ENCODE measurements around the gene NLGN4Y.

NLGN4Y gene

DNA sequence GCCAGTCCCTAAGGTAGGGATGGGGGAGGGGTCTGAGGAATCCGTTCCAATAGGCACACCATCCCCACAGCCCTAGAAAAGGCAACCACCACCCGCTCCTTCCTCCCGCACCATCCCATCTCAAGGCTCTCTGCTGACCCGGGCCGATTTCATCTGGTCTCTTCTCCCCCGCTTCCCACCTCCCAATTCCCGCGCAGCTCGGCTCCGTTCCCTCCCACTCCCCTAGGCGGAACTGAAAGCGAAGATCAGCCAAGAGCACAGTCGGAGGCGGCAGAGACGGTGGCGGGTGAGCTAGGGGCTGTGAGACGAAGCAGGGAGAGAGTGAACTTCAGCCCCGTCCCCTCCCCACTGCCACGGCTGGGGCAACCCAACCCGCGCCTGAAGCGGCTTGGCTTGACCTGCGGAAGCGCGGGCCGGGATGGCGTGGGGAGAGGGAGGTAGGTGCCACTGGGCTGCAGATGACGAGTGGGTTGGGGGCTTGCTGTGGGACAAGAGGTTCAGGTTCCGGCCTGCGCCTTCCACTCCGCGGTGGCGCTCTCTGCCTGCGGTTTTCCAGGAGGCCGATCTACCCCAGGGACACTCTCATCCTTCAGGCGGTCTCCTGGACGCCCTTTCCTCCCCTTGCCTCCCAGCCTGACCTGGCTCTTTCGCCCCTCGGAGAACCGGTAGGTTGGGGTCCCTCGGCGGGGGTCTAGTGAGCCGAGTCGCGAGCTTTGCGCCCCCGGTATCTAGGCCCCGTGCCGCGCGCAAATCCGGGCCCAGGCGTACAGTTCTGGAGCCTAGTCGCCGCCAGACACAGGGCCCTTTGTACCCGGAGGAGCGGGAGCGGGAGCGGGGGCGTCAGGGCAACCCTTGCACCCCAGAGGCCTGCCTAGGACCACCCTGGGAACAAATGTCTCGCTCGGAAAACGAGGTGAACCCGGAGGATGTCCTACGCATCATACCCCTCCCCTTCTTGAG is at the start of gene NLGN4Y:
Gene NLGN4Y, plus strand, starts transcription at position 258 of the 960 bp plus-strand sequence. CDS start 97,591 bp downstream, outside the sequence.
- DNase-seq (ENCODE audit: low read depth in 2 of 2) = no peak

DNA sequence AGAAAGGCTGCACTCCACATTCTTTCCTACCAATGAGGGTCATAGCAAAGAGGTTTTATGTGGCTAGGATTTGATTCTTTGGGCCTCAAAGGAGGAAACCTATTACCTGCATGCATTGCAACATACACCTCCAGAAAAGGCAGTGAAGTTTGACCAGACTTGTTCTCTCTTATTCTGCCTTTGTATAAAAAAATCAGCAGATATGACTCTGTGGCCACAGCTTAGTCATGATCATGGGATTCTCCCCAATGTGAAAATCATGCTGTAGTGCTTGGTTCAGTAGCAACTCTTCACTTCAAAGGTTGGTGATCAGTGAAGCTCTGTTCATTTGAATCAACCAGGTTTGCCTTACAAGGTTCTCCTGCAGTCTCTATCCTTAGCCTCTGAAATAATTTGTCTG is 38.4 kb upstream of the NLGN4Y start:
- no peak for DNase-seq (ENCODE audit: low read depth in 2 of 2)

DNA sequence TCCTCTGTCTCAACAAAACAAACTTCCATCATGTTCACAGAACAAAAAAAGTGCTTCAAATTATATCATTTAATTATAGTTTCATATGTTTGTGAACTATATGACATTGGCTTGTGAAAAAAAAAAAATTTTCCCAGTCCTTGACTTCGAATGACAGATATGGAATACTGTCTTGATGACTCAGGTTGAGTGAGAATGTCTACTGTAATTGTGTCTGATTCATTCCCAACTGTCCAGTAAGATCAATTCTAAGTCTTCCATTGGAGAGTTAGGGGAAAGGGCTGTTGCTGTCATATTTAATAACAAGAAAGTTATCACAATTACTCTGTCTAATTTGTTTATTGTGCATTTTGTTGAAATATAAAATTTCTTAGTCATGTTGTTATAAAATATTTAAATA is 34.1 kb upstream of the NLGN4Y start:
- DNase-seq (ENCODE audit: low read depth in 2 of 2) = no peak

DNA sequence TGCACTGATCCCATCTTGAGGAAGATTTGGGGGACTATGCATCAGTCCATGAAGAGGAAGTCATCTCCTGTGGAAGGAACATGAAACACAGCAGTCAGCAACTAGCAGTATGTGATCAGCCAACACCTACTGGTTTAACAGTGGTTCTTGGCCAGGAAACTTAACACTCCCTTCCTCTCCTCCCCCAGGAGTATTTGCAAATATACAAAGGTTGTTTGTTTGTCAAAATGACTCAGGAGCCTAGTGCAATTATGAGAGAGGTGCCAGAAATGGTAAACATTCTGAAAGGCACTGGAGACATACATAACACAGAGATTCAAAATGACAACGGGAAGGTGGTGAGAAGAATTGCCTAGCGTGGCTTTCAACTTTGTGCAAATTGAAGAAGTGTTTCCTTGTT is 26.3 kb upstream of the NLGN4Y start:
- no peak for DNase-seq (ENCODE audit: low read depth in 2 of 2)

DNA sequence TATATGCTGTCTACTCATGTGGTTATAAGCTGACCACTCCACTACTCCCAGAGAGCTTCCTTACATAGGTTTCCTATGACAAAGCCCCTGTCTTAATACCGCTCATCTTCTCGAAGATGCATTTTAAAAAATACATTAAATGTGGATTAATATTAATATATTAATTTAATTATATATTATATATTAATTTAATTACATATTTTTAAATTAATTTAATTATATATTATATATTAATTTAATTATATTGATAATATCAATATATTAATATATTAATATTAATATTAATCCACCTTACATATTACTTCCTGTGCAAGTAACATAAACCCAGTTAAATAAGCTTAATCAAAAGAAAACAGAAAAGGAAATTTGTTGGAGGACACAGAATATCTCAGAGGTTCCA is 19.7 kb upstream of the NLGN4Y start:
- DNase-seq (ENCODE audit: low read depth in 2 of 2) = no peak

DNA sequence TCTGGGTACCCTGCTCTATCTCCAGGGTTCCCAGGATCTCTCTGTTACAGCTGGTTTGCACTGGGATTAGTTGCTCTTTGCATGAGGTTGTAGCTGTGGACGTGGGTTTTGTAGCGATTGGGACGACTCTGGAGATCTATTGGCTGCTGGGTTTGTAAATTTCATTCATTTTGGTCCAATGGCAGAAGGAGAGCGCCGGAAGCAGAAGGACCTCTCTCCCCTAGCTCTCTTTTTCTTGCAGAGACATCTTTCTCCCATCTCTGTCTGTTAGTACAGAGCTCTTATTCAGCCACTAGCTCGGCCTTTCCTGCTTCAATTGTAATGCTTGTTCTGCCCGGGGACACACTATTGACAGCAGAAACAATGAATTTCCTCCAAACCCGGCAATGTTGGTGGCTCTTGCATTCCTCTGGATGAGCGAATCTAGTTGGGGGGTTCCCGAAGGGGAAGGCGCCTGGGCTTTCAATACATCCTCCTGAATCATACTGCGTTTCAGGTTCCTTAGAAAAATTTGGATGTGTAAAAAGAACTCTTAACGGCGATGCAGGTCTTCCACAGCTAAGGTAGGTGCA is 1.9 kb upstream of the NLGN4Y start:
- DNase-seq (ENCODE audit: low read depth in 2 of 2) = no peak

DNA sequence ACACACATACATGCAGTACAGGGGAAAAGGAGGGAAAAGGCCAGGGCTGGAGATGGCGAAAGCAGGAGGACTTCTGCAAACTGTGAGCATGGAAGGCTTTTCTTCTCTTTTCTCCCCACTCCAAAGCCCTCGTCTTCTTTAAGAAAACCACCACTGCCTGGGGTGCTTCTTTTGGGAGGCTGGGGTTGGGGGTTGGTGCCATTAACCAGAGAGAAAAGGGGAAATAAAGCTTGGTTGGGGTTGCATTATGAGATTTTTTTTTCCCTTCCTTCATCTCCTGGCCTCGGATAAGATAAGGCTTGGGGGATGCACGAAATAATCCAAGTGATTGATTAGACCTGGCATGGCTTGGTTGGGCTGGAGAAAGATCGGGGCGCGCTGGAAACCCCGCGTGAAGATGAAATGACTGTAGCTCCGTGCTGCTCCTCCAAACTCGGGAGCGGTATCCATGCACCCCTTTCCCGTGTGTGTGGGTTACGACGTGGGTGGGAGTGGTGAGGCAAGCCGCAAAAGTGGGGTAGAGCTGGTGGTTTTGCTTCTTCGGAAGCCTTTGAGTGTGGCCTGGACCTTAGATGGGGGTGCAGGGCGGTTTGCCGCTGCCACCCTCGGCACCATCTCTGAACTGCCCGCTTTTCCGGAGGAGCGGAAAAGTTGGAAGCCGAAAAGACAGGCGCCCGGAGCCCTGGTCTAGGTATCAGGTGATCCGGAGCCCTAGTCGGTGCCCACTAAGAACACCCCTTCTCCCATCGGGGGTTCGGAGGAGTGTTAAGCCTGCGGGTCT is 648 bp upstream of the NLGN4Y start:
- DNase-seq (ENCODE audit: low read depth in 2 of 2) = no peak

DNA sequence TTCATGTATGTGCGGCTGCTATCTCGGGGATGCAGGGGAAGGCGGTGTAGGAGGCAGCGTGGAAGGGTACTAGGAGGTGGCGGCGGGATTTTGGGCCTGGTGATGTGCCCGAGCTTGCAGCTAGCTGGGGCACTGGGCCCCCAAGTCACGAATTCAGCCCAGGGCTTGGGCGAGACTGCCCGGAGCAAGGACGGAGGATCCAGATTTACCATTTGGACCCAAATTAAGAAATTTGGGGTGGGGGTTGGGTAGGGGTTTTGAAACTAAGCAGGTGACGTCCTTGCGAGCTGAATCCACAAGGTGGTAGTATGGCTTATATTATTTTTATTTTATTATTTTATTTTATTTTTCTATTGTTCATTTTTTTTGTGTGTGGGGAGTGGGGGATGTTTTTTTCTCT is 986 bp downstream of the NLGN4Y start:
- DNase-seq (ENCODE audit: low read depth in 2 of 2) = no peak

DNA sequence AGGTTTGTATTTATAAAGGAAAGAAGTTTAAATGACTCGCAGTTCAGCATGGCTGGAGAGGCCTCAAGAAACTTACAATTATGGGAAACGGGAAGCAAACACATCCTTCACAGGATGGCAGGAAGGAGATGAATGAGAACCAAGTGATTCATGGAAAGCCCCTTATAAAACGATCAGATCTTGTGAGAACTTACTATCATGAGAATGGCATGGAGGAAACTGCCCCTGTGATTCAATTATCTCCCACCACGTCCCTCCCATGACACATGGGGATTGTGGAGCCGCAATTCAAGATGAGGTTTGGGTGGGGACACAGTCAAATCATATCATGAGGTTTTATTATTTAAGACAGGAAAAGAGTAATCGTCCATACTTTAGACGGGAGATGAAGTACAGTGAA is 4.0 kb downstream of the NLGN4Y start:
- DNase-seq (ENCODE audit: low read depth in 2 of 2) = no peak

DNA sequence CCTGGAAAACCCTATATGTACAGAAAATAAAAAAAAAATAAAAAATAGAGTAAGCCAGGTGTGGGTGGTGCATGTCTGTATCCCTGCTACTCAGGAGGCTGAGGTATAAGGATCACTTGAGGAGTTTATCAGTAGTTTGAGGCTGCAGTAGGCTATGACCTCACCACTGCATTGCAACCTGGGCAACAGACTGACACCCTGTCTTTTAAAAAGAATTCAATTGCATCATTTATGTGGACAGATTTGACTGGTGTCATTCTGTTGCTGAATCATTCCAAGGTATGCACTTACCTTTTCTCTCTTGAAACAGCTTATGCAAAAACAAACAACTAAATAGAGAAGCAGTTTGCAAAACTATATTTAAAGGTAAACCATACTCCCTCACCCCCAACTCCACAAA is 12.4 kb downstream of the NLGN4Y start:
- no peak for DNase-seq (ENCODE audit: low read depth in 2 of 2)

DNA sequence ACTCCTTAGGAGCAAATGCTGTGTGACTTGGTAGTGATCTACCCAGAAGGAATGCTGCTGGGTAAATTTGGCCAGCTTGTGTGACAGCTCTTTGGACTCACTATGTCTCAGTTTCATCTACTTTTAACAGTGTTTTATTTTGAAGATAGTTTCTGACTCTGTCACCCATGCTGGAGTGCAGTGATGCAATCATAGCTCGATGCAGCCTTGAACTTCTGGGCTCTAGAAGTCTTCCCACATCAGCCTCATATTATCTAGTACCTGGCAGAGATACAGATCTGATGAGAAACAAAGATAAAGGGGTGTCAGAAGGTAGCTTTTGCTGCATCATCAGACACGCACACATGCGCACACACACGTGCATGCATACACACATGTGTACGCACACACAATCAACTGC is 19.2 kb downstream of the NLGN4Y start:
- DNase-seq (ENCODE audit: low read depth in 2 of 2) = no peak

DNA sequence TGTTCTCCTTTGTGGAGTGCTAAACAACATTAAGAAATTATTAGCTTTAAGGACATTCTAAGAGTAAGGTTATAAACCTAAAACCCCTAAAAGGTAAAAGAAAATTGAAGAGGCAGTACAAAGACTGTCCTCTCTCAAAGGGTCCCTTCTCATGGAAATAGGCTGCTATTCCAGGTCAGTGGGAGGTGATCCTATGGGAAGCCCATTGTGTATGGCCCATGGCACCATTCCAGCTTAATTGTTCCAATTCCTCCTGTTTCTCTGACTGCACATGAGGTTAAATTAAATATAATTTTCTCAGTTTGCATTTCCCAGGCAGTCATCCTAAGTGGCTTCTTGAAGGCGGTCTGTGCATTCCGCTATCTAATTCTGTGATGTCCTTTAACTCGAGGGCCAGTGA is 57.0 kb downstream of the NLGN4Y start:
- DNase-seq (ENCODE audit: low read depth in 2 of 2) = no peak

DNA sequence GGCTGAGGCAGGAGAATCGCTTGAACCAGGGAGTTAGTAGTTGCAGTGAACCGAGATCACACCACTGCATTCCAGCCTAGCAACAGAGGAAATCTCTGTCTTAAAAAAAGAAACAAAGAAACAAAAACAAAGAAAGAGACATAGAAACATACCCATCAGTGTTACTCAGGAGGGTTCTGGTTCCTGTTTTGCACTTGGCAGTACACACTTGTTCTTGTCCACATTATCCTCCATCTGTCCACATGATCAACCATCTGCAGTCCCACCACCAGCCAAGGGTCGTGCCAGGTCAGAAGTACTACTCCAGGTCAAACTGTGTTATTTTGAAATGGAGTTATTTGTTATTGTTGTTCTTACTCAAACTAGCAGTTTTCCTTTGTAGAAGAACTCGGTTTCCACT is 62.4 kb downstream of the NLGN4Y start:
- no peak for DNase-seq (ENCODE audit: low read depth in 2 of 2)

DNA sequence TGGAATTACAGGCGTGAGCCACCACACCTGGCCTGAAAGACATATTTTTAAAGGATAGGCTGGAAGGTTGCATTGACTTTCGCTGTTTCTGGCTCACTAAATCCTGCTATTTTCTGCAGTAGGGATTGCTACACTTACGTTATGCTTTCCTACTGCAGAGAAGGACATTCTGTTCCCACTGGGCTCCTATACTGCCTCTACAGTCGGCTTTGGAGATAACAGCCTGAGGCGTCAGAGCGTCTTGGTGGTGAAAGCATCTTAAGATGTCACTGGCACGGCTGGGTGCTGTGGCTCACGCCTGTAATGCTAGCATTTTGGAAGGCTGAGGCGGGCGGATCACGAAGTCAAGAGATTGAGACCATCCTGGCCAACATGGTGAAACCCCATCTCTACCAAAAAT is 77.0 kb downstream of the NLGN4Y start:
- DNase-seq (ENCODE audit: low read depth in 2 of 2) = no peak

DNA sequence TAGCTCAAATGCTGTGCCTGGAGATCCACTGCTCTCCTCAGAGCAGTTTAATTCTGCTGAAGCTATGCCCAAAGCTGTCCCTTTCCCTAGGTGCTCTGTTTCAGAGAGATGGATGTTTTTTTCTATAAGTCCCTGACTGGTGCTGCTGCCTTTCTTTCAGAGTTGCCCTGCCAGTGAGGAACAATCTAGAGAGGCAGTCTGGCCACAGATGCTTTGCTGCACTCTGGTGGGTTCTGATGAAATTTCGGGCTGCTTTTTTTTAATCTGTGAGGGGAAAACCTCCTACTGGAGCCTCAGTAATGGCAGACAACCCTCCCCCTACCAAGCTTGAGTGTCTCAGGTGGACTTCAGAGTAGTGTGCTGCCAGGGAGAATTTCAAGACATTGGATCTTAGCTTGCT is 93.3 kb downstream of the NLGN4Y start:
- no peak for DNase-seq (ENCODE audit: low read depth in 2 of 2)

DNA sequence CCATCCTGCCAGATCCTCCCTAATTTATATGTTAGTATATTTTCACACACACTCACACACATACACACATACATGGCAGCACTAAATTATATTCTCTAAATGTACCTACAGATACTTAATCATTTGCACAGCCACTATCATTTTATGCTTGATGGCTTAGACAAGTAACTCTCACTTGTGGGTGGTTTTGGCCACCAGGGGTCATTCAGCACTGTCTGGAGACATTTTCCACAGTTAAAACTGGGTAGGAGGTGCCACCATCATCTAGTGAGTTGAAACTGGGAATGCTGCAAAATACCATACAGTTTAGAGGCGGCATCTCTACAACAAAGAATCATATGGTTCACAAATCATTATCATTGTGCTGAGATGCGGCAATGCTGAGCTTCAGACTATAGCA is 94.2 kb downstream of the NLGN4Y start:
- DNase-seq (ENCODE audit: low read depth in 2 of 2) = no peak

DNA sequence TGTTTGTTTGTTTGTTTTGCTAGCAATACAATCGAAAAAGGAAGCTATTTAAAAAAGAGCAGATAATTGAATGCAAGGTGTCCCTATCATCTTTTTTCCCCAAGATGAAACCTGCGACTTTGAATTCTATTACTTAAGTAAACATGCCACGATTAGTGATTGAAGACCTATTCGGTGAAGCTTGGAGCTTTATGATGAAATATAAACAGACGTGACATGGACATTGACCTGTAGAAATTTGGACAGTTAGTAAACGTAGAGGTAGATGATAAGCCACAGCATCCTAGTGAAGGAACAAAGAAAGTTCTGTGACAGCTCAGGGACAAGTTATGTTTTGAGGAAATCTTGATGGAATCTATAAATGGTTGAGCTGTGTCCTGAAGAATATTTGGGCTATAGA is 103.9 kb downstream of the NLGN4Y start:
- no peak for DNase-seq (ENCODE audit: low read depth in 2 of 2)

DNA sequence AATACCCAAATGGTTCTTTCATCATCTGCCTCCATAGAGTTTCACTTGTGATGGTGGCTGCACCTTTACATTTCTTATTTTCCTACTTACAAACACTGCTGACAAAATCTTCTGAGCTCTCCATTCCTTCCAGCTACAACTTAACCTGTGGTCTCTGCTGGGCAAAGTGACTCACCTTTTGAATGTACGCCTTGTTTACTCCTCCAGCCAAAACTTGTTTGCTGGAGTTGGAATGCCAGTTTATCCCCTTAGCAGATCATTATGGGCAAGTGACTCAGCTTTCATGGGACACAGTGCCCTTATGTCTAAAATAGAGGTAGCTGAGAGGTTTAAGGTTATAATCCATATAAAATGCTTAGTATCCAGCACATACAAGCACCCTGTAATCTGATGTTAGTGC is 107.3 kb downstream of the NLGN4Y start:
- no peak for DNase-seq (ENCODE audit: low read depth in 2 of 2)

DNA sequence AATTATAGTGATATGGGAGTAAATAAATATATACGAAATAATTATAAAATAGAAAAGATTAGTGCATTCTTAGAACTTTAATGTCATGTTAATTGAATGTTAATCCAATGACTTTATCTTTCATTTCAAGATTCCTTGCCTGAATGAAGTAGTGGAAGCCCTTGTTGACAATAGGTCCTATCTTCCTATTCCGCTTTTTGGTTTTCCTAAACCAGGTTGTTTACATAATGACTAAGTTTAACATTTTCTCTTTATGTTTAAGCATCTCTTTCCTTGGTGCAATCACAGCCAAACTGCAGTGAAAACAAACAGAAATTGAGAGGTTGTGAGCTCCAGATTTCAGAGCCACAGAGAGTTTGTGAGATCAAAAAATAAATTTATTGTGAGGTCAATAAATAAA is 109.4 kb downstream of the NLGN4Y start:
- DNase-seq (ENCODE audit: low read depth in 2 of 2) = no peak

DNA sequence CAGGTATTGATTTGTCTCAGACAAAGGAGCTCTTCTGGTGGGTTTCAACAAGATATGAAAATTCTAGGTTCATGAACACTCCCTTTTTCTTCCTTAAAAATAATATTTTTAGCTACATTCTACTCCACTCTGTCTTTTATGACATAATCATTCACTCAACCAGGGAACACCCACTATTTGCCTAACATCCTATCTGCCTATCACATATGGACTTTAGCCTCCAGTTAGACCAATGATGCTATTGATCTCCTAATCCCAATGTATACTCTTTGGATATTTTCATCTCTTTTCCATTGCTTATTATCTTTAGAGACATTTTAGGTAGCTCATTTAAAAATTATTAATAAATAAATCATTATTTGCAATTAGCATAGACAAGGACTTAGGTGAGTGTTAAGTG is 110.6 kb downstream of the NLGN4Y start:
- no peak for DNase-seq (ENCODE audit: low read depth in 2 of 2)

DNA sequence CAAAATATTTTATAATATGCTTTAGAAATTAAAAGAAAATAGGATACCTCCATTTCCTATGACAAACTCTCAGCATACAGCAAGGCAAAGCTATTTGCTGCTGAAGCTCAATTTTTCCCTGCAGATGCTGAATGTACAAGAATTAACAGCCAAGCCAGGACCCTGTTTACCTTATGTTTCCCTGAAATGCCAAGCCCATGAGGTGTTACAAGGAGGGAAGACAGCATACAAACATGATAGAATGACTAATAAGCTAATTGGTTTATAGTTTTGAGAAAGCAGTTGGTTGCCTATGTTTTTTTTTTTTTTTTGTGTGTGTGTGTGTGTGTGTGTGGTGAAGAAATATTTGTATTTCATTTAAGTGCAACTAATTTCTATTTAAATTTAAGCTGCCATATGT is 113.2 kb downstream of the NLGN4Y start:
- DNase-seq (ENCODE audit: low read depth in 2 of 2) = no peak

DNA sequence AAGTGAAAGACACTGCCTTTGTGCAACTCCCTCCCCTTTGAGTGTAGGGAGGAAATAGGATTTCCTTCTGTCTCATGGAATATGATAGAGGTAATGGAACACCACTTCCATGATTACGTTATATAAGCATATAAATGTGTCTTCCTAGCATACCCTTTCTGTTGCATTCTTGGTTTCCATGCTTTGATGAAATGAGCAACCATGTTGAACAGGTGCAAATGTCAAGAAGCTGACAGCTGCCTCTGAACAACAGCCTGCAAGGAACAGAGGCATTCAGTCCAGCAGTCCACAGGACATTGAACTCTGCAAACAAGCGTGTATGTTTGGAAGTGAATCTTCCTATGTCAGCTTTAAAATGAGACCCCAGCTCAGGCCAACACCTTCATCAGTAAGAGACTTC is 117.5 kb downstream of the NLGN4Y start:
- no peak for DNase-seq (ENCODE audit: low read depth in 2 of 2)

All from stimulated activated CD4-positive, alpha-beta T cell treated with anti-CD3 and anti-CD28 coated beads, Interleukin-1b, Interleukin-23, amount 100 ng/mL, for 1 hour (primary cell).